ENCODE results near the gene DGKH.

DNA sequence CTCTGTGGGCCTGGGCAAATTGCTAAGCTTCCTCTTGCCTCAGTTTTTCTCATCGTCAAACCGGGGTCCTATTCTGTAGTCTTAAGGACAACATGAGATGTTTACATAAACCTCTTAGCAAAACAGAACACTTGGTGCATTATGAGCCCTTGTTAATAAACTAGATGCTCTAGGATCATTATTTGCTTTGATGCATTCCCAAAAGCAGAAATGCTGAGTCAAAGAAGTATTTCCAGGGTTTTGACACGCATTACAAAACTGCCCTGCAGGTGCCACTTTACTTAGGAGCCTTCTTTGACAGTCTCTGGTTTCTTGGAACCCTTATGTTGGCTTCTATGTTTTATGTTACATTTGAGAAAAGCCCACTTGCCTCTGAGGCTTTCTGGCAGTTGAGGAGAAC lies 235.6 kb downstream of the DGKH start:
- TF ChIP-seq, protein P1, sequence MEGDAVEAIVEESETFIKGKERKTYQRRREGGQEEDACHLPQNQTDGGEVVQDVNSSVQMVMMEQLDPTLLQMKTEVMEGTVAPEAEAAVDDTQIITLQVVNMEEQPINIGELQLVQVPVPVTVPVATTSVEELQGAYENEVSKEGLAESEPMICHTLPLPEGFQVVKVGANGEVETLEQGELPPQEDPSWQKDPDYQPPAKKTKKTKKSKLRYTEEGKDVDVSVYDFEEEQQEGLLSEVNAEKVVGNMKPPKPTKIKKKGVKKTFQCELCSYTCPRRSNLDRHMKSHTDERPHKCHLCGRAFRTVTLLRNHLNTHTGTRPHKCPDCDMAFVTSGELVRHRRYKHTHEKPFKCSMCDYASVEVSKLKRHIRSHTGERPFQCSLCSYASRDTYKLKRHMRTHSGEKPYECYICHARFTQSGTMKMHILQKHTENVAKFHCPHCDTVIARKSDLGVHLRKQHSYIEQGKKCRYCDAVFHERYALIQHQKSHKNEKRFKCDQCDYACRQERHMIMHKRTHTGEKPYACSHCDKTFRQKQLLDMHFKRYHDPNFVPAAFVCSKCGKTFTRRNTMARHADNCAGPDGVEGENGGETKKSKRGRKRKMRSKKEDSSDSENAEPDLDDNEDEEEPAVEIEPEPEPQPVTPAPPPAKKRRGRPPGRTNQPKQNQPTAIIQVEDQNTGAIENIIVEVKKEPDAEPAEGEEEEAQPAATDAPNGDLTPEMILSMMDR (IDR thresholded peaks at IDR 0.05) = no peak
- no peak for TF ChIP-seq POLR2A (IDR thresholded peaks at IDR 0.05)
